ENCODE results near the gene SLC12A1. TPM values are rescaled to one million over a fixed set of nuclear protein-coding genes. Genes with fewer than 3 reads are reported as not detected.

Gene SLC12A1
- total RNA-seq, 6 experiments from 2014 or later: 1.2 to 2.1 TPM; not detected in 4

DNA sequence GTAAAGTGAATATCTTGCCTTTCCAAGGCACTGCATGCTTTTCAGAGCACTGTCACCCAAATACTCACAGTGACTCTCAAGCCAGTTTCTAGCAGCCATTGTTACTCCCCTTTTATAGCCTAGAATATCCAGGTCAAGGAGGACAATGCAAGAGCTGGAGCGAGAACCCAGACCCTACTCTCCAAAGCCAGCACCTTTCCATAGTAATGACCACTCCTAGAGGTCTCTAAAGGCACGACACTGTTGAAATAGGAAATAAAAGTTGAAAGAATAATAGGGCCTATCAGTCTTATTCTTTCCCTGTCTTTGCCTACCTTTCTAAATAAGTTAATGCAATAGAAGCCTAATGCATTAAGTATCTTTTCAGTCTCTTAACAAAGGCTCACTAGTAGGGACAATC is 91.6 kb downstream of the SLC12A1 start:
- H3K27me3 ChIP-seq: no peaks in the 10 kb centered on the region
- intact Hi-C loops (cut with DNase I): no loop called here
- no peaks in the 10 kb centered on the region for H3K4me1 ChIP-seq
- DNase-seq (no peak), ATAC-seq (no peak)
- TF ChIP-seq, protein P1, sequence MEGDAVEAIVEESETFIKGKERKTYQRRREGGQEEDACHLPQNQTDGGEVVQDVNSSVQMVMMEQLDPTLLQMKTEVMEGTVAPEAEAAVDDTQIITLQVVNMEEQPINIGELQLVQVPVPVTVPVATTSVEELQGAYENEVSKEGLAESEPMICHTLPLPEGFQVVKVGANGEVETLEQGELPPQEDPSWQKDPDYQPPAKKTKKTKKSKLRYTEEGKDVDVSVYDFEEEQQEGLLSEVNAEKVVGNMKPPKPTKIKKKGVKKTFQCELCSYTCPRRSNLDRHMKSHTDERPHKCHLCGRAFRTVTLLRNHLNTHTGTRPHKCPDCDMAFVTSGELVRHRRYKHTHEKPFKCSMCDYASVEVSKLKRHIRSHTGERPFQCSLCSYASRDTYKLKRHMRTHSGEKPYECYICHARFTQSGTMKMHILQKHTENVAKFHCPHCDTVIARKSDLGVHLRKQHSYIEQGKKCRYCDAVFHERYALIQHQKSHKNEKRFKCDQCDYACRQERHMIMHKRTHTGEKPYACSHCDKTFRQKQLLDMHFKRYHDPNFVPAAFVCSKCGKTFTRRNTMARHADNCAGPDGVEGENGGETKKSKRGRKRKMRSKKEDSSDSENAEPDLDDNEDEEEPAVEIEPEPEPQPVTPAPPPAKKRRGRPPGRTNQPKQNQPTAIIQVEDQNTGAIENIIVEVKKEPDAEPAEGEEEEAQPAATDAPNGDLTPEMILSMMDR (IDR thresholded peaks at IDR 0.05): no peak
- no peak for TF ChIP-seq POLR2A (IDR thresholded peaks at IDR 0.05)
- no peaks in the 10 kb centered on the region for H3K9me3 ChIP-seq
- H3K4me3 ChIP-seq: no peak overlapping the region
- no peak overlapping the region for H3K27ac ChIP-seq
- no peaks in the 10 kb centered on the region for H3K36me3 ChIP-seq
- 63% methylated on average over 2 of the region's 2 CpGs for WGBS (ENCODE audit: insufficient coverage, low coverage, low lambda C conversion rate, missing lambda C conversion rate)

DNA sequence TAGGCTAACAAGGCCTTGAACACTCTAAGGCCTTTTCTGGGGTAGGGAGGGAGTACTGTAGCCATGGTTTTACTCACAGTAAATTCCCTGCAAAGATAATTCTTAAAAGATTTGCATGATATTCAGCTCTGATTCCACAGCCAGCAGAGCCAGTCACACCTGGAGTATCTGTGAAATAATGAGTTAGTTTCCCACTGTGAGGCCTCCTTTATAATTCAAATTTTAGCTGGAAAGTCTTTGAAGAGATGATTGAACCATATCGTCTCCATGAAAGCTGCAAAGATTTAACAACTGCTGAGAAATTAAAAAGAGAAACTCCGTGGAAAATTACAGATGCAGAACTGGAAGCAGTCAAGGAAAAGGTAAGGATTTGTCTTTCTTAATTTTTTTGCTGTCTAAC is 92.8 kb downstream of the SLC12A1 start:
- no peaks in the 10 kb centered on the region for H3K36me3 ChIP-seq
- H3K4me3 ChIP-seq: no peak overlapping the region
- H3K27me3 ChIP-seq: no peaks in the 10 kb centered on the region
- H3K4me1 ChIP-seq: no peaks in the 10 kb centered on the region
- H3K9me3 ChIP-seq: no peaks in the 10 kb centered on the region
- 20% methylated on average over 2 of the region's 2 CpGs for WGBS (ENCODE audit: insufficient coverage, low coverage, low lambda C conversion rate, missing lambda C conversion rate)
- H3K27ac ChIP-seq: no peak overlapping the region
- intact Hi-C loops (cut with DNase I): no loop called here
- no peak for DNase-seq
- TF ChIP-seq, protein P1 (IDR thresholded peaks at IDR 0.05): no peak
- TF ChIP-seq POLR2A (IDR thresholded peaks at IDR 0.05): no peak
- ATAC-seq: no peak

DNA sequence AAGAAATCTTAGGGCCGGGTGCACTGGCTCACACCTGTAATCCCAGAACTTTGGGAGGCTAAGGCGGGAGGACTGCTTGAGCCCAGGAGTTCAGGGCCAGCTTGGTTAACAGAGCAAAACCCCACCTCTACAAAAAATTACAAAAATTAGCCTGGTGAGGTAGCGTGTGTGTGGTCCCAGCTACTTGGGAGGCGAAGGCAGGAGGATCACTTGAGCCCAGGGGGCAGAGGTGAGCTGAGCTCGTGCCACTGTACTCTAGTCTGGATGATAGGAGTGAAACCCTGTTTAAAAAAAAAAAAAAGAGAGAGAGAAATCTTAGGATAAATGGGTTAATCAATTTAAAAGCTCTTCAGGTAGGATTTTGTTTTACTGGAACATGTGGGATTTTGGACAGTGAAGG is 93.9 kb downstream of the SLC12A1 start:
- Histone ChIP-seq H3K4me1 (no peaks in the 10 kb centered on the region), H3K4me3 (no peak overlapping the region), H3K27me3 (no peaks in the 10 kb centered on the region), H3K27ac (no peak overlapping the region), H3K36me3 (no peaks in the 10 kb centered on the region), H3K9me3 (no peaks in the 10 kb centered on the region)
- no peak for ATAC-seq
- TF ChIP-seq, protein P1 (IDR thresholded peaks at IDR 0.05): no peak
- DNase-seq: no peak
- intact Hi-C loops (cut with DNase I): no loop called here
- 75% methylated on average over 5 of the region's 5 CpGs for WGBS (ENCODE audit: insufficient coverage, low coverage, low lambda C conversion rate, missing lambda C conversion rate)

DNA sequence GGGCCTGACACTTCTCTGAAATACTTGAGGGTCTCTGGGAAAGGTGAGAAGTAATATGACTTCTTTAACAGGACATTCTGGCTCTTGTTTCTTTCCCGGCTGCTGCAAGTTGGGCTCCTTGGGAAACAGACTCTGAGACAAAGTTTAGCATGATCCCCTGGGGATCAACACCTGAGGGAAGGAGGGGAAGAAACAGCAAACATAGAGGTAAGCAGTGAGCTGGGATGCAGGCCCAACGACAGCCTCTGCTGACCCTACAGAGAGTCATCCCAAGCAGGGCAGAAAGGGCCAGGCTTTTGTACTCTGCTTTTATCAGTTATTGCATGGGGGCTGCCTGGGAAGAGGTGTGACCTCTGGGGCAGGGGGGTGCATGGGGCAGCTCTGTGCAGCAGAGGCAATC is 98.3 kb downstream of the SLC12A1 start:
- no peak for ATAC-seq
- TF ChIP-seq, protein P1 (IDR thresholded peaks at IDR 0.05): no peak
- TF ChIP-seq POLR2A (IDR thresholded peaks at IDR 0.05): no peak
- Histone ChIP-seq H3K4me3 (no peak overlapping the region), H3K9me3 (no peaks in the 10 kb centered on the region), H3K27ac (no peak overlapping the region), H3K27me3 (no peaks in the 10 kb centered on the region), H3K4me1 (no peaks in the 10 kb centered on the region), H3K36me3 (no peaks in the 10 kb centered on the region)
- DNase-seq: no peak
- intact Hi-C loops (cut with DNase I): no loop called here
- WGBS (ENCODE audit: insufficient coverage, low coverage, low lambda C conversion rate, missing lambda C conversion rate): 44% methylated on average over 2 of the region's 2 CpGs

DNA sequence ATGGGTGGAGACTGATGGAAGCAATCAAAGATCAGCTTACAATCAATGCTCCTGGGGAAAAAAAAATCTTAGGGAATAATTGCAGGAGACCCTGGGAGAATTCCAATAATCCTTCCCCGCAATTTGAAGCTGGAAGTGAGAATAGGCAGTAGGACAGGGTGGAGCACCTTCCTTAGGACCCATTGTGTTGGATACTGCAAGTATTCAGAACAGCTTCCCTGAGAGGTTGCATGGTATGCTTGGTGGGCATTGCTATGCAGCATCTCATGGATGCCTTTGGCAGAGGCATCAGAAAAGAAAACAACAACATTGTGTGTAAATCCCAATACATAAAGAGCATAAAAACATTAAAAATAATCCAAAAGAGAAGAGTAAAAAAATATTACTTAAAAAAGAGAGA is 100.5 kb downstream of the SLC12A1 start:
- H3K27ac ChIP-seq: no peak overlapping the region
- no peaks in the 10 kb centered on the region for H3K36me3 ChIP-seq
- ATAC-seq (no peak), DNase-seq (no peak)
- no peaks in the 10 kb centered on the region for H3K27me3 ChIP-seq
- no peaks in the 10 kb centered on the region for H3K4me1 ChIP-seq
- H3K4me3 ChIP-seq: no peak overlapping the region
- WGBS (ENCODE audit: insufficient coverage, low coverage, low lambda C conversion rate, missing lambda C conversion rate): 46% methylated on average over 1 of the region's 1 CpG
- TF ChIP-seq POLR2A (IDR thresholded peaks at IDR 0.05): no peak
- TF ChIP-seq, protein P1 (IDR thresholded peaks at IDR 0.05): no peak
- intact Hi-C loops (cut with DNase I): no loop called here
- no peaks in the 10 kb centered on the region for H3K9me3 ChIP-seq

All from right lobe of liver (tissue), 6 donors.